Activated T-helper 9 cell treated with anti-CD3 and anti-CD28 coated beads, Interleukin-2, amount 50 U/mL, for 16 hours (primary cell): ENCODE results near the gene COG2.

Experiments used
- DNase-seq: peaks from one replicate; pipeline ENCODE4 v3.0.0-alpha.2; 2020; ENCODE audit warnings: low read depth

The COG2 gene

GRCh38 chr1:230701895-230702768, 59.9 kb downstream of the COG2 start:
- DNase-seq = no peak

- DNase-seq = no peak
Measured at GRCh38 chr1:230702934-230703678, 60.8 kb downstream of the COG2 start.

- no peak for DNase-seq
Measured at GRCh38 chr1:230703679-230704385, 61.6 kb downstream of the COG2 start.

GRCh38 chr1:230704830-230705229, 62.5 kb downstream of the COG2 start:
- no peak for DNase-seq

DNA sequence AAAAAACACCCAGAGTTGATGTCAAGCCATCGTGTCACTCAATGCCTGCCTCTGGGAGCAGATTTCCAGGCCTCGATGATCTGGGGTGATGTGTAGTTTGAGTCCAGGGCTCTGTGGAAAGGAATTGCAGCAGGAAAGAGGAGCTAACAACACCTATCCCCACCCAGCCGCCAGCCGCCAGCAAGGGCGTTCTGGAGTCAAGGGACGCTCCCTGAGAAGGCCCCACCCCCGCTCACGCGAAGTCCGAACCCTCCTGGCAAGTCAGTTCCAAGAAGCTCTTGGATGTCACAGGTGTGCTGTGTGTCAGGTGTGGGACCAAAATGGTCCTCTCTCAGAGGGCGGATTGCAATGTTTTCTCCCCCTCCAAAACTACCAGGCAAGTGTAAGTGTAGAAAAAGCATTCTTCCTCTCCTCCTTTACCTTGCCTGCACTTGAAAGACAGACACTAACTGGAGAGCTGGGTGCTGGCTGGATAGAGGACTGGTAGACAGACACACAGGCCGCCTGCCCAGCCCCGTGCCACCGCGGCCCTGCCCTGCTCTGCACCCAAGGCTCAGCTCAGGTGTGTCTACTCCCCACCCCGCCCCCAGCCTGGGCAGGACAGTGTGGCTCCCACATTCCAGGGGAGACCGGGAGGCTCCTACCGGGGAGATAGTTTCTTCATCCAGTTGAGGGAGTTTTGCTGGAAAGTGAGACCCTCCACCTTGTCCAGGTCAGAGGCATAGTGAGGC, 63.2 kb downstream of the COG2 start:
- no peak for DNase-seq

GRCh38 chr1:230706020-230706699, 63.9 kb downstream of the COG2 start:
- DNase-seq = no peak

GRCh38 chr1:230706887-230707731, 64.8 kb downstream of the COG2 start:
- no peak for DNase-seq

DNA sequence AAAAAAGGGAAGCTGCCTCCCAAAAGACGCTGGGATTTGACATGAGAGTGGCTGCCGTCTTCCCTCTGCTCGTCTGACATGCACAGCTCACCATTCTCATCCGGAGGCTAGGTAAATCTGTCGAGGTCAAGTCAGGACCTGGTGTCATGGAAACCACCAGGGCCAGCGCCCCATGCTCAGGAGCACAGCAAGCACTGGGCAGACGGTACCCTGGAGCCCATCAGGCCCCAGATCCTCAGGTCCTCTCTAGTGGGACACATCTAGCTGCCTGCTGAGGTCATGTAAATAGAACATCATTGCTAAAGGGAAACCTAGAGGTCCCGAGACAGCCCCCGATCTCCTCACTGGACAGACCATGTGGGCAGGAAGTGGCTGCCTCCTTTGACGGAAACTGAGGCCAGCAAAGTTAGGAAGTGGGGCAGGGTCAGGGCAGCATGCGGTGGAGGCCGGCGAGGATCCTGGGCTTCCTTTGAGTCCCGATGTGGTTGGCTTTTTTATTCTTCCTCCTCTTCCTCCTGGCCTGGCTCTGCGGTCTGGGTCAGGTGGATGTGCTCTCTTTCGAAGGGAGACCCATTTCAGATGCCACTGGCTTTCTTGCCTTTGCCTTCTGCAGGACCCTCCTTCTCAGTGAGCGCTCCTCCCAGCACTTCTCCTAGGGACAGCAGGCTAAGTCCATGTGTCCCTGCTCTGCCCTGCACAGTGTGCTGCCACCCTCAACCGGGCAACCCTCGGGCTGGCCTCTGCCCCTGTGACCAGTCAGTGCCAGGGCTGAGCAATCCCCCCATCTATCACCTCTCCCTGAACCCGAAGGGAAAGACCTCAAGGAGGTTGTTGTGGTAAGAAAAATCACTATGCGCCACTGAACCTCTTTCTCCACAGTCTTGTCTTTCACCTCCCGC, 65.7 kb downstream of the COG2 start:
- no peak for DNase-seq

DNA sequence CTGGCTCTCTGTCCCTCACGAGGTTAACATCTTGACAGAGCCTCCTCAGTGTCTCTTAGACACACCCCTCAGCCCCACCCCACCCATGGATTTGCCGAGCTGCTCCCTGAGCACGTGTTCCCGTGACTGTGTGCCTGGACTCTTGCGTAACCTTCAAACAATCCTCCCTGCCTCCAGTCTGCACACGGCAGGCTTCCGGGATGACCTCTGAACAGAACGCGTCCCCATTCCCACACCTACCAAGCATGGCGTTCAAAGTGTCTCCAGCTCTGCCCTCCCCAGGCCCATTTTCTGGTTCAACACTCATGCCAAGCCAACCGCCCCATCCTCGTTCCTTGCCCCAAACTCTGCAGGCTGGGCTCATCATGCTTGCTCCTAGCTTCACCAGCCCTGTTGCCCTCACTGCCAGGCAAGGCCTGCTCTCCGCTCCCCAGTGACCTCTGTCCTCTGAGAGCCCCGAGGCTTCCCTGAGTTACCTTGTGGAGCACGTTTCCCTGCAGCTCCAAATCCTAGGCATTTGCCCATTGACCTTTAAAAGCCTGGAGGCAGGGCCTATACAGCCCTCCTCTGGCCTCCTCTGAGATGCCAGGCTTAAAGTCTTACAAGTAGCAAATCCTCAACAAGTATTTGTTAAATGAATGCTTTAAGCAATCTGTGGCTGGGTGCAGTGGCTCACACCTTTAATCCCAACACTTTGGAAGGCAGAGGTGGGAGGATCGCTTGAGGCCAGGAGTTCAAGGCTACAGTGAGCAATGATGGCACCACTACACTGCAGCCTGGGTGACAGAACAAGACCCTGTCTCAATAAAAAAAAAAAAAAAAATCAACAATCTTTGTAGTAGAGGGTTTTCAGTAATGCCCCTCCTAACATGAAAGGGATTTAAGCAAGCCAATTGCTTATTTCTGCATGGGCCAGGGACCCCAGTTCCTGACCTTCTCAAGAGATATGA, 66.6 kb downstream of the COG2 start:
- no peak for DNase-seq

DNA sequence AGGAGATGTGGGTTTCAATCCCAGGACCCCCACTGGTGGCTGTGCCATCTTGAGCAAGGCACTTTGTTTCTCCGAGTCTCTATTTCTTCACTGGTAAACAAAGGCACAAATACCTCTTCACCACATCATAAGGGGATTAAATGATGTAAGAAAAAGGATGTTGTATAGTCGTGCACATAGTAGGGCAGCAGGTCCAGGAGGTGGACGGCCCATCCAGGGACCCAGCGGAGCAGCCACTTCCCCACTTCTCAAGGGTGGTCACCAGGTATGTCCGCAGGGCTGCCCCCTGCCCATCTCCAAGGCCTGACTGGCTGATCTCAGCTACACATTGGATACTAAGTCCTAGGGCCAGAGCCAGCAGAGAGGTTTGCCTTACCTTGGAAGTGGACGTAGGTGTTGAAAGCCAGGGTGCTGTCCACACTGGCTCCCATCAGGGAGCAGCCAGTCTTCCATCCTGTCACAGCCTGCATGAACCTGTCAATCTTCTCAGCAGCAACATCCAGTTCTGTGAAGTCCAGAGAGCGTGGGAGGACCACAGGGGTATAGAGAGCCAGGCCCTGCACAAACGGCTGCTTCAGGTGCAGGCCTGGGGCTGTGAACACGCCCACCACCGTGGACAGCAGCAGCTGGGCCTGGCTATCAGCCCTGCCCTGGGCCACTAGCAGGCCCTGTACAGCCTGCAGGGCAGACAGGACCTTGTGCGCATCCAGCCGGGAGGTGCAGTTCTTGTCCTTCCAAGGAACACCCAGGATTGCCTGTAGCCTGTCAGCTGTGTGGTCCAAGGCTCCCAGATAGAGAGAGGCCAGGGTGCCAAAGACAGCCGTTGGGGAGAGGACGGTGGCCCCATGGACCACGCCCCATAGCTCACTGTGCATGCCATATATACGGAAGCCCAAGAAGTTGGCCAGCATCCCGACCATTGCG, 67.6 kb downstream of the COG2 start:
- no peak for DNase-seq

DNA sequence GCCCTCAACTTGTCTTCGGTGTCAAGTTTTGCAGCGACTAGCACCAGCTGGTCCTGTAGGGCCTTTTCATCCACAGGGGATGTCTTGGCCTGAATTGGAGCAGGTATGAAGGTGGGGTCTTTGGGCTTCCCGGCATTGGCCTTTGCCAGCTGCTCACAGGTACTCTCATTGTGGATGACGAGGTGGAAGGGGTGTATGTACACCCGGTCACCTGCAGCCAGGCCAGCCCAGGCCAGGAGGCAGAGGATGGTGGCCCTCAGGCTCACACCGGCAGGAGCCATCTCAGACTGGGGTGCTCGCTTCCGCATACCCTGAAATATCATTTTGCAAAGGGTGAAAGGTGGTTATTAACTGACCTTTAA, 68.2 kb downstream of the COG2 start:
- no peak for DNase-seq

GRCh38 chr1:230711245-230711644, 69.0 kb downstream of the COG2 start:
- no peak for DNase-seq

GRCh38 chr1:230712470-230712942, 70.2 kb downstream of the COG2 start:
- DNase-seq = no peak

GRCh38 chr1:230713138-230713537, 70.9 kb downstream of the COG2 start:
- no peak for DNase-seq

GRCh38 chr1:230713547-230713914, 71.2 kb downstream of the COG2 start:
- no peak for DNase-seq

GRCh38 chr1:230713915-230714764, 71.9 kb downstream of the COG2 start, which contains the start of gene AGT:
Gene AGT, minus strand, starts transcription at chr1:230714122. Its CDS starts 3,299 bp downstream, at chr1:230710823.
- DNase-seq = no peak
